GM21528 (cell line): Measurements from ENCODE around the gene PACRG.

Source experiments
- ATAC-seq: cut with Tn5 transposase; IDR thresholded peaks from one replicate; pipeline ENCODE4 v1.9.1; 2021; ENCODE audit warnings: mild to moderate bottlenecking, moderate library complexity; ENCODE audit not compliant: unreplicated experiment, low FRiP score

The PACRG gene

GRCh38 chr6:163226836-163227485 lies 499.2 kb downstream of the PACRG start:
- ATAC-seq: no peak

GRCh38 chr6:163228041-163228440 lies 500.3 kb downstream of the PACRG start:
- ATAC-seq: no peak

GRCh38 chr6:163229050-163229449 lies 501.3 kb downstream of the PACRG start:
- no peak for ATAC-seq

- no peak for ATAC-seq
Measured at GRCh38 chr6:163230901-163231300, 503.1 kb downstream of the PACRG start.

GRCh38 chr6:163231356-163232014 lies 503.7 kb downstream of the PACRG start:
- no peak for ATAC-seq

- no peak for ATAC-seq
Measured at GRCh38 chr6:163232015-163232523, 504.3 kb downstream of the PACRG start.

GRCh38 chr6:163232649-163233048 lies 504.9 kb downstream of the PACRG start:
- ATAC-seq: no peak

- no peak for ATAC-seq
Measured at GRCh38 chr6:163237110-163237509, 509.3 kb downstream of the PACRG start.

GRCh38 chr6:163239572-163240340 lies 512.0 kb downstream of the PACRG start:
- no peak for ATAC-seq

- ATAC-seq: no peak
Measured at GRCh38 chr6:163240556-163240955, 512.8 kb downstream of the PACRG start.

- no peak for ATAC-seq
Measured at GRCh38 chr6:163241683-163242082, 513.9 kb downstream of the PACRG start.

- no peak for ATAC-seq
Measured at GRCh38 chr6:163243083-163243482, 515.3 kb downstream of the PACRG start.

GRCh38 chr6:163243692-163244589 lies 516.2 kb downstream of the PACRG start:
- ATAC-seq: no peak

- no peak for ATAC-seq
Measured at GRCh38 chr6:163248051-163248450, 520.3 kb downstream of the PACRG start.

GRCh38 chr6:163249651-163250101 lies 521.9 kb downstream of the PACRG start:
- ATAC-seq: no peak

GRCh38 chr6:163250116-163250515 lies 522.3 kb downstream of the PACRG start:
- ATAC-seq: no peak

- no peak for ATAC-seq
Measured at GRCh38 chr6:163252061-163252591, 524.4 kb downstream of the PACRG start.

- no peak for ATAC-seq
Measured at GRCh38 chr6:163253556-163254213, 525.9 kb downstream of the PACRG start.

GRCh38 chr6:163254341-163254835 lies 526.6 kb downstream of the PACRG start:
- ATAC-seq: no peak
